GM12874 (cell line): ENCODE data around the gene CYTH3.

Source experiments
- CTCF ChIP-seq: IDR thresholded peaks from 2 replicates; pipeline ENCODE4 v1.5.1; 2011; ENCODE audit warnings: low read depth, mild to moderate bottlenecking, control low read depth, low read length, moderate library complexity; ENCODE audit not compliant: insufficient read depth

The CYTH3 gene

GRCh38 chr7:6175645-6176044 is 96.8 kb downstream of the CYTH3 start:
- no peak for TF ChIP-seq CTCF

- TF ChIP-seq CTCF, result no peak
Observed at GRCh38 chr7:6172910-6173295, 99.5 kb downstream of the CYTH3 start.

GRCh38 chr7:6172224-6172909 is 100.1 kb downstream of the CYTH3 start:
- TF ChIP-seq CTCF, result no peak

GRCh38 chr7:6171532-6172223 is 100.7 kb downstream of the CYTH3 start:
- no peak for TF ChIP-seq CTCF

GRCh38 chr7:6170571-6171531 is 101.6 kb downstream of the CYTH3 start:
- no peak for TF ChIP-seq CTCF

- no peak for TF ChIP-seq CTCF
Observed at GRCh38 chr7:6169805-6170520, 102.5 kb downstream of the CYTH3 start.
